D721Med (cell line): ENCODE data around the gene CHRND.

Experiments
- DNase-seq: peaks from one replicate; pipeline ENCODE4 v3.0.0; 2011; ENCODE audit warnings: low spot score; ENCODE audit not compliant: insufficient read length
- FAIRE-seq: peaks from 2 replicates; lab custom pipeline; 2011; peaks lifted over from hg19 to GRCh38; lab: Jason Lieb, UNC
- TF ChIP-seq, protein P1 (sequence below): IDR thresholded peaks from 2 replicates; pipeline ENCODE4 v1.5.1; 2012; ENCODE audit warnings: mild to moderate bottlenecking, control low read depth; ENCODE audit not compliant: insufficient read depth; ENCODE audit errors: missing control alignments

The CHRND gene

DNA sequence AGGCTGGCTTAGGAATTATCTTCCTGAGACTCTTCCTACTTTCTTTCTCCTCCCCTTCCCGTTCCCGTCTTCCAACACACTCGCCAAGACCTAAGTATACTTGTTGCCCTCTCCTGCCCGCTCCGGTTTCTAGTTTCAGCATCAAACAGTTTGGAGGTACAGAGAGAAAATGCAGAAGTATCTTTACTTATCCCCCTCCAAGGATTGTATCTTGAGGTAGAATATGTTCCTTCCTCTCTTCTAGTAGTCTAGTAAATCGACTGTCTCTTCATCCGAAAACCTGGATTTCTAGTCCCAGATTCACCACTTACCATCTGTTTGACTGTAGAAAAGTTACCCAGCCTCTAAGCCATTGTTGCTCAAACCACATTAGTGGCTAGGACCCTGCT lies 25.3 kb downstream of the CHRND start:
- DNase-seq (no peak), FAIRE-seq (no peak)
- TF ChIP-seq, protein P1, sequence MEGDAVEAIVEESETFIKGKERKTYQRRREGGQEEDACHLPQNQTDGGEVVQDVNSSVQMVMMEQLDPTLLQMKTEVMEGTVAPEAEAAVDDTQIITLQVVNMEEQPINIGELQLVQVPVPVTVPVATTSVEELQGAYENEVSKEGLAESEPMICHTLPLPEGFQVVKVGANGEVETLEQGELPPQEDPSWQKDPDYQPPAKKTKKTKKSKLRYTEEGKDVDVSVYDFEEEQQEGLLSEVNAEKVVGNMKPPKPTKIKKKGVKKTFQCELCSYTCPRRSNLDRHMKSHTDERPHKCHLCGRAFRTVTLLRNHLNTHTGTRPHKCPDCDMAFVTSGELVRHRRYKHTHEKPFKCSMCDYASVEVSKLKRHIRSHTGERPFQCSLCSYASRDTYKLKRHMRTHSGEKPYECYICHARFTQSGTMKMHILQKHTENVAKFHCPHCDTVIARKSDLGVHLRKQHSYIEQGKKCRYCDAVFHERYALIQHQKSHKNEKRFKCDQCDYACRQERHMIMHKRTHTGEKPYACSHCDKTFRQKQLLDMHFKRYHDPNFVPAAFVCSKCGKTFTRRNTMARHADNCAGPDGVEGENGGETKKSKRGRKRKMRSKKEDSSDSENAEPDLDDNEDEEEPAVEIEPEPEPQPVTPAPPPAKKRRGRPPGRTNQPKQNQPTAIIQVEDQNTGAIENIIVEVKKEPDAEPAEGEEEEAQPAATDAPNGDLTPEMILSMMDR: no peak

DNA sequence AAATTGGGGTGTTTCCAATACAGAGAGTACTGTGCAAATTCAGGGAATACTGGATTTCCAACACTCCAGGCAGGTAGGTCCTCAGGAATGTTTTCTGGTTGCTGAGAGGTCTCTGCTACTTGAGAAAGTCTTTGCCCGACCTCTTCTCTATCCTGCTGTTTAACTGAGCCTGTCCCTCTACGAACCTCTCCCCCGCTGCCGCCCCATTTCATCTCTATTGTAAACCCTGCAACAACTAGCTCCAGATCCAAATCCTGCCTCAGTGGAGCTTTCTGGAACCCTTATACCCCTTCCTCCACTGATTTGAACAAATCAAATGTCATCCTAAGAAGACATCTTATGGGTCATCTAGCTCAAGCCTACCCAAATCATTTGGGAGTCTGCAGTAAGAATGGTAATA lies 25.8 kb downstream of the CHRND start:
- TF ChIP-seq, protein P1: no peak
- no peak for FAIRE-seq
- no peak for DNase-seq

DNA sequence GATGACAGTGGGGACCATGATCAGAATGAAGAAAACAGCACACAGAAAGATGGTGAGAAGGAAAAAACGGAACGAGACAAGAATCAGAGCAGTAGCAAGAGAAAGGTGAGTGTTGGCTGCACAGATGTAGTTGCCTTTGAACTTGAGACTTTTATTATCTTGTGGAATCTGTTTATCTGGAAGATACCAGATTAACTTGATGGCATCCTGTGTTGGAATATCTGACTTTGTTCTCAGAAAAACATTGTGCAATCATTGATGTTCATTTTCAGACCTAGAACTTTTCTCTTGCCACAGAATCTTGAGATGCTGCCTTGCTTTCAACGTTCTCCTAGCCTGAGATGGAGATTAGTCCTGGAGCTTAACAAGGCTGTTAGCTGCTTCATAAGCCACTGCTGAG lies 30.5 kb downstream of the CHRND start:
- TF ChIP-seq, protein P1: no peak
- FAIRE-seq (no peak), DNase-seq (no peak)

DNA sequence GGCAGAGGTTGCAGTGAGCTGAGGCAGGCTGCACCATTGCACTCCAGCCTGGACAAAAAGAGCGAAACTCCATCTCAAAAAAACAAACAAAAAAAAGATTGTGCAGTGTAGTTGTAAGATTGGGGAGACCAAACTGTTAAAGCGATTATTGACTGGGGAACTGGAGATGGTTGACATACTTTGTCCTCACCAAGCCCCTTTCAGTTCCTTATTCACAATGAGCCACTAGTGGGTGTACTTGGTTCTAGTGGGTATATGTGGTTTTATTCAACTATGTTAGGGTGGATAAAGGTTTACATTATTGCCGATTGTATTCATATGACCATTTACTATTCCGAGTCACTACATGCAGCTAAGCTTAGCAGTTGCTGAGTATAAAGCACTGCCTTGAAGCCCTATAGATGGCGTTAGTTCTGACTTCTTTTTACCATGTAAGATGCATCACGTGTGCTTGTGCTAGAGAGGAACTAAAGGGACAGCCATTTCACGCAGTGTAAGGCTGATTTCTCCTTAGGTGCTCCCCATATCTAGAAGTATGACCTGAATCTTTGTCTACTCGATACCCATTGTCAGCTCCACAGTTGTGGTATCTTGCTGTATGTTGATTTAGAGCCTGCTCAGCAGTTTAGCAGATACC lies 36.7 kb downstream of the CHRND start:
- TF ChIP-seq, protein P1: no peak
- FAIRE-seq (no peak), DNase-seq (no peak)

DNA sequence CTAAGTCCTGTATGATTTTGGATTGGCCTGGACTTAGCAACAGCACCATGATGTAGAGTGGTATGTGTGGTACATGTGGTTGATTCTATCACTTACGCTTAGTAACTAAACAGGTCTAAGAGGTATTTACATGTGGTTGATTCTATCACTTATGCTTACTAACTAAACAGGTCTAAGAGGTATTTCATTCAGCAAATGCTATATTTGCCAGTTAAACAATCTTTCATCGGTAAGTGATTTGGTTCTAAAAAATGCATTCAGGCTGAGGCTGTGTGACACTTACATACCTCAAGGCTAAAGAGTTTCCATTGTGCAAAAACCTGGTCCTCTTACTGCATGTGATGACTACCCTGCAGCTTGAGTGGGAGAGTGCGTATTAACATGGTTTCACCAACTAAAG lies 37.6 kb downstream of the CHRND start:
- no peak for FAIRE-seq
- TF ChIP-seq, protein P1: no peak
- no peak for DNase-seq

DNA sequence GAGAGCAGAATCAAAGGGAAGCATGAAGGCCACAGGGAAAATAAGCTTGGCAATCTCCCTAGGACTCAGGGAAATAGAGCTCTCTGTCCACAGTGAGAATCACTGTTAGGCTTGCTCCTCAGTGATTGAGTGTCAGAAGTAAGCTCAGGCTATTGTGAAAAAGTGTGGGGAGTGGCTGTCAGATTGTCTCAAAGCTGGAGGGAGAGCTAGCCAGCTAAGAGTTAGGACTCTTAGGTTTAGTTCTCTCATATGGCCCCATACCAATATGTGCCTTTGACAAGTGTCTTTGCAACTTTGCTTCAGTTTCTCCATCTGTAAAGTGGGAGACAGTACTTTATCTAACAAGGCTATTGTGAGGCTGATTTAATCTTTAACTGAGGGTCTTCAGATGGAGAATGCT lies 41.8 kb downstream of the CHRND start:
- DNase-seq (no peak), FAIRE-seq (no peak)

DNA sequence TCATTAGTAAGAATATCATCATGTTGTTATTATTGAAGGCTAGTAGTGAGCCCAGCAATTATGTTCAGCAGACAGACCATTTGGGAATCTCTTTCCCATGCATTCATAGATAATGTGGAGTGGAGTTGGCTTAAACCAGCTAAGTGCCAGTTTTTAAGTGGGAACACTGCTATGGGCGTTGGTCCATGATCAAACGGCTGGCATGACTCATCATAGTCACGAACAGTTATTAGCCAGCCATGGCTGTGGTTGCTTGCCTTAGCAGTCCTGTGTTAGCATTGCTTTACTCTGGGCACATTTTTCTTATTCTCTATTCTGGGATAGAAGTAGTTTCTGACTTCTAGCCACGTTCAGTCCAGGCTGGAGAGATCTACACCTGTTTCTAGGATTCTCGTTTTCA lies 42.2 kb downstream of the CHRND start:
- no peak for FAIRE-seq
- no peak for DNase-seq

More for the DNA sequence above, 41.8 kb downstream of the CHRND start:
- TF ChIP-seq, protein P1: no peak

More for the DNA sequence above, 42.2 kb downstream of the CHRND start:
- TF ChIP-seq, protein P1: no peak
